IPS-15b (cell line): ENCODE measurements around the gene SFXN5.

ENCODE experiments used
- H3K27me3 ChIP-seq: one replicate; pipeline ENCODE4 v1.6.1; 2013; ENCODE audit warnings: low read length; ENCODE audit not compliant: control insufficient read depth, insufficient read depth
- H3K36me3 ChIP-seq: one replicate; pipeline ENCODE4 v1.6.1; 2013; ENCODE audit warnings: low read length; ENCODE audit not compliant: control insufficient read depth, insufficient read depth
- H3K4me1 ChIP-seq: one replicate; pipeline ENCODE4 v1.6.1; 2013; ENCODE audit warnings: mild to moderate bottlenecking, low read length; ENCODE audit not compliant: control insufficient read depth, insufficient read depth
- H3K4me3 ChIP-seq: one replicate; pipeline ENCODE4 v1.5.1; 2013; ENCODE audit warnings: low read depth, low read length
- H3K9ac ChIP-seq: one replicate; pipeline ENCODE4 v1.6.1; 2013; ENCODE audit warnings: low read depth, mild to moderate bottlenecking, low read length
- H3K9me3 ChIP-seq: one replicate; pipeline ENCODE4 v1.6.1; 2013; ENCODE audit warnings: mild to moderate bottlenecking, low read length; ENCODE audit not compliant: control insufficient read depth, insufficient read depth

SFXN5 gene

GRCh38 chr2:73081181-73081671 lies 9.7 kb upstream of the SFXN5 start:
- H3K4me3 ChIP-seq = no peak overlapping the region
- H3K36me3 ChIP-seq = no peaks in the 10 kb centered on the region
- no peak overlapping the region for H3K9ac ChIP-seq

GRCh38 chr2:73080321-73081131 lies 9.0 kb upstream of the SFXN5 start:
- Histone ChIP-seq H3K9me3 (no peaks in the 10 kb centered on the region), H3K4me1 (peaks cover 3% of the 10 kb centered on the region), H3K4me3 (no peak overlapping the region), H3K27me3 (no peaks in the 10 kb centered on the region), H3K36me3 (no peaks in the 10 kb centered on the region), H3K9ac (no peak overlapping the region)

More at GRCh38 chr2:73081181-73081671, 9.7 kb upstream of the SFXN5 start:
- H3K9me3 ChIP-seq = no peaks in the 10 kb centered on the region
- peaks cover 5% of the 10 kb centered on the region for H3K4me1 ChIP-seq
- no peaks in the 10 kb centered on the region for H3K27me3 ChIP-seq

- Histone ChIP-seq H3K9ac (no peak overlapping the region), H3K9me3 (no peaks in the 10 kb centered on the region), H3K27me3 (no peaks in the 10 kb centered on the region), H3K4me1 (peaks cover 3% of the 10 kb centered on the region), H3K4me3 (no peak overlapping the region), H3K36me3 (no peaks in the 10 kb centered on the region)
These were observed 8.1 kb upstream of the SFXN5 start for GRCh38 chr2:73079636-73080035.

GRCh38 chr2:73078457-73079411 lies 7.2 kb upstream of the SFXN5 start:
- peaks cover 3% of the 10 kb centered on the region for H3K36me3 ChIP-seq
- H3K4me3 ChIP-seq = no peak overlapping the region
- H3K4me1 ChIP-seq = peaks cover 3% of the 10 kb centered on the region
- H3K27me3 ChIP-seq = no peaks in the 10 kb centered on the region
- H3K9ac ChIP-seq = no peak overlapping the region
- no peaks in the 10 kb centered on the region for H3K9me3 ChIP-seq

- no peak overlapping the region for H3K9ac ChIP-seq
- H3K27me3 ChIP-seq = peaks cover 5% of the 10 kb centered on the region
- no peak overlapping the region for H3K4me3 ChIP-seq
These were observed 5.9 kb upstream of the SFXN5 start for GRCh38 chr2:73077424-73077795.

GRCh38 chr2:73076701-73077423 lies 5.3 kb upstream of the SFXN5 start:
- H3K9ac ChIP-seq = no peak overlapping the region
- no peak overlapping the region for H3K4me3 ChIP-seq
- H3K27me3 ChIP-seq = peaks cover 8% of the 10 kb centered on the region
- H3K4me1 ChIP-seq = peaks cover 6% of the 10 kb centered on the region
- H3K9me3 ChIP-seq = no peaks in the 10 kb centered on the region
- H3K36me3 ChIP-seq = peaks cover 3% of the 10 kb centered on the region

More at GRCh38 chr2:73077424-73077795, 5.9 kb upstream of the SFXN5 start:
- Histone ChIP-seq H3K4me1 (peaks cover 3% of the 10 kb centered on the region), H3K36me3 (peaks cover 3% of the 10 kb centered on the region), H3K9me3 (no peaks in the 10 kb centered on the region)

- H3K9ac ChIP-seq = no peak overlapping the region
- H3K36me3 ChIP-seq = peaks cover 3% of the 10 kb centered on the region
- H3K27me3 ChIP-seq = peaks cover 8% of the 10 kb centered on the region
- no peak overlapping the region for H3K4me3 ChIP-seq
- H3K4me1 ChIP-seq = peaks cover 3% of the 10 kb centered on the region
- no peaks in the 10 kb centered on the region for H3K9me3 ChIP-seq
These were observed 4.2 kb upstream of the SFXN5 start for GRCh38 chr2:73075477-73076373.

- Histone ChIP-seq H3K27me3 (peaks cover 8% of the 10 kb centered on the region), H3K4me3 (no peak overlapping the region), H3K4me1 (peaks cover 8% of the 10 kb centered on the region), H3K36me3 (peaks cover 3% of the 10 kb centered on the region), H3K9me3 (no peaks in the 10 kb centered on the region), H3K9ac (no peak overlapping the region)
These were observed 2.9 kb upstream of the SFXN5 start for GRCh38 chr2:73074110-73075069.

- no peak overlapping the region for H3K9ac ChIP-seq
- H3K9me3 ChIP-seq = no peaks in the 10 kb centered on the region
- H3K36me3 ChIP-seq = peaks cover 3% of the 10 kb centered on the region
- peaks cover 9% of the 10 kb centered on the region for H3K4me1 ChIP-seq
- peaks cover 8% of the 10 kb centered on the region for H3K27me3 ChIP-seq
- H3K4me3 ChIP-seq = peak overlapping the region; percentile 93
These were observed 904 bp upstream of the SFXN5 start for GRCh38 chr2:73072416-73072815.

GRCh38 chr2:73072129-73072395 lies 550 bp upstream of the SFXN5 start:
- H3K36me3 ChIP-seq = peaks cover 3% of the 10 kb centered on the region
- H3K9me3 ChIP-seq = no peaks in the 10 kb centered on the region
- peak overlapping the region; percentile 91 for H3K9ac ChIP-seq

More at GRCh38 chr2:73072129-73072395, 550 bp upstream of the SFXN5 start:
- Histone ChIP-seq H3K4me3 (peak overlapping the region; percentile 93), H3K27me3 (peaks cover 8% of the 10 kb centered on the region), H3K4me1 (peaks cover 9% of the 10 kb centered on the region)
